Globus pallidus (tissue), 1 donor: ENCODE measurements around the gene KIF25.

Experiments
- DNase-seq: peaks from one replicate; pipeline ENCODE4 v3.0.0-alpha.2; 2015; ENCODE audit warnings: low spot score

Gene KIF25

GRCh38 chr6:168037242-168037641 lies 39.8 kb downstream of the KIF25 start:
- DNase-seq = peak; percentile 48

- DNase-seq = no peak
Measured at GRCh38 chr6:168037856-168038255, 40.4 kb downstream of the KIF25 start.

DNA sequence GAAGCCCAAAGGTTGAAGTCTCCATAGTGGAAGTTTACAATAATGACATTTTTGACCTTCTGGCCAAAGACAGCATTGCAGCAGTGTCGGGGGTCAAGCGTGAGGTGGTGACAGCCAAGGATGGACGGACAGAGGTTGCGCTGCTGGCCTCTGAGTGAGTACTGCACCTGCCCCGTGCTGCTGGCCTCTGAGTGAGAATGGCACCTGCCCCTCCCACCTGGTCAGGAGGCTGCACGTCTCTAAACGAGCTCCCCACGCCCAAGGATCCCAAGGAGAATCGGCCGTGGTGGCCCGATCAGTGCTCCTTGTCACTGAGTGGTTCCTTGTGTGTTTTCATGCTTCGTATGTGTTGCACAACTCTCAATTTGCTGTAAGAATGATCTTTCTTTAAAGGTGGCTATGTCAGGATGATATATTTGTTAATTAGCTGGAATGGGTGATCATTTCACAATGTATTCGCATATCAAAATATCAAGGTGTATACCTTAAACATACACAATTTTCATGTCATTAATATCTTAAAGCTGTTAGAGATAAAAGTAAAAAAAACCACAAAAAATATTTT lies 41.2 kb downstream of the KIF25 start:
- DNase-seq = no peak

DNA sequence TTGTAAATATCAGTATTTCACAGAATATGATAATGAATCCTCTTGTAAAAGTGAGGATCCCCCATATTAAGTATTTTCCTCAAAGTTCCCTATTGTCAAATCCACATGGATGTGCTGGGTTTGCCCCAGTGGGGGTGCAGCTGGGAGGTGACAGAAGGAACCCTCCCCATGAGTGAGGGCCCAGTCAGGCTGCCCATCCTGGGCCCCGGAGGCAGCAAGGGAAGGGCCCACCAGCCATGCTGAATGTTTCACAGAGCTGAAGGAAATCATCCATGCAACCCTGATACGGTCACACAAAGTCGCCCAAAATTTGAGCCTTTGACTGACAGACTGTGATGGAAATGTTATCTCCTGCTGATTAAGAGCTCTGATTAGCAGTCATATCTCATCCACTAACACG lies 41.8 kb downstream of the KIF25 start:
- DNase-seq = no peak

DNA sequence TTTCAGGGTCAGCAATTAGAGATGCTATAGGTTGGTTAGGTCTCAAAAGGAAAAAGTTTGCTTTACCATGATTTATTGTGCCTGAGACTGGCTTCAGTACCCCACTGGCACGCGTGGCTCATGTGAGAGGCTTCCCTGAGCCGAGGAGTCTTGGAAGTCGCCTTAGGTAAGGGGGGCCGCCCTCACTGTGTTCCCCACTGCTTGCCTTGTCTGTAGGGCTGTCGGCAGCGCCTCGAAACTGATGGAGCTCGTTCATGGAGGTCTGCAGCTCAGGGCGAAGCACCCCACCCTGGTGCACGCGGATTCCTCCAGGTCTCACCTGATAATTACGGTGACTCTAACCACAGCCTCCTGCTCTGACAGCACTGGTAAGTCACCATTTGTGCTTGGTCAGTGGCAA lies 42.4 kb downstream of the KIF25 start:
- no peak for DNase-seq

DNA sequence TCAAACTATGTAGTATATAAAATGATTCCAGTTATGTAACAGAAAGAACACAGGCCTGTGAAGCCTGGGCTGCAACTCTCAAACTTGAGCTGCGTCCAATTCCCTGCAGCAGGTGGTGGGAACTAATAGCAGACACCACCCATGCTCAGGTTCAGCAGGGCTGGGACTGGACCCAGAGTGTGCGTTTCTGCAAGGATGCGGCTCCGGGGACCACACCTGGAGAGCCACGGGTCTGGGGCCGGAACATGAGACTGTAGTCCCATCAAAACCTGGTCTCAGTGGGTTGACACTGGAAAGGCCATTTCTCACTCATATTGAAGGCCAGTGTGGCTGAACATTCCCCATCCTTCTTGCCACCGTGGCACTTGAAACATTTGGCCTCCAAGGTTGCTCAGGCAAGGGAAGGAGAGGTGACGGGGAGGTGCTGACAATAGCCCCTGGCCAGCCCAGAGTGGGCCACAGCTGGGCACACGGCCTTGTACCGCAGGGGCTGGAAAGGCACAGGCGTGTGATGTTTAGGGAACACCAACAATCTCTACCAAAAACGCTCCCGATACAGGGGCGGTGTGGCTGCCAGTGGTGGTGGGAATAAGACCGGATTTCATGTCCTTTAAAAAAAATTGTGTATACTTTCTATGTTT lies 43.5 kb downstream of the KIF25 start:
- DNase-seq = no peak

- no peak for DNase-seq
Measured at GRCh38 chr6:168041928-168042327, 44.5 kb downstream of the KIF25 start.

GRCh38 chr6:168042426-168043192 lies 45.1 kb downstream of the KIF25 start:
- DNase-seq = no peak

GRCh38 chr6:168043193-168043847 lies 45.8 kb downstream of the KIF25 start:
- no peak for DNase-seq

GRCh38 chr6:168043848-168044415 lies 46.5 kb downstream of the KIF25 start:
- DNase-seq = no peak

DNA sequence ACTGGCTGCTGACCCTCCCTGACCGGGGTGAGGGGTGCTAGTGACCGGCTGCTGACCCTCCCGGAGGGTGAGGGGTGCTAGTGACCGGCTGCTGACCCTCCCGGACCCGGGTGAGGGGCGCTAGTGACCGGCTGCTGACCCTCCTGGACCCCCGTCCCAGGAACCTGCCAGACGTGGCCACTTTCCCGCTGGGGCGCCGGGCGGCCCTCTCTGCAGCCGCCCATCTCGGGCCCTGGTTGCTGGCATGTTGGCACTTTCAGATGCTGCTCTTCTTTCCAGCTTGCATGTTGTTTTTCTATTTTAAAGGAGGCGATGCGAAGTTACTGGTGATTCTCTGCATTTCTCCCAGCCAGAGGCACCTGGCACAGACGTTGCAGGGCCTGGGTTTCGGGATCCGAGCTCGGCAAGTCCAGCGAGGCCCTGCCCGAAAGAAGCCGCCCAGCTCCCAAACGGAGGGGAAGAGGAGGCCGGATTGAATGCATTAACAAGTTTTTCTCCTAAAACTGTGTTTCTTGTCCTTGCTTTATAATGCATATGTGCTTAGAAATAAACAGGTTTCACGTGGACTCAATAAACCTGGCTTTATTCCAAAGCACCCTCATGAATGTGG lies 47.2 kb downstream of the KIF25 start:
- DNase-seq = no peak

DNA sequence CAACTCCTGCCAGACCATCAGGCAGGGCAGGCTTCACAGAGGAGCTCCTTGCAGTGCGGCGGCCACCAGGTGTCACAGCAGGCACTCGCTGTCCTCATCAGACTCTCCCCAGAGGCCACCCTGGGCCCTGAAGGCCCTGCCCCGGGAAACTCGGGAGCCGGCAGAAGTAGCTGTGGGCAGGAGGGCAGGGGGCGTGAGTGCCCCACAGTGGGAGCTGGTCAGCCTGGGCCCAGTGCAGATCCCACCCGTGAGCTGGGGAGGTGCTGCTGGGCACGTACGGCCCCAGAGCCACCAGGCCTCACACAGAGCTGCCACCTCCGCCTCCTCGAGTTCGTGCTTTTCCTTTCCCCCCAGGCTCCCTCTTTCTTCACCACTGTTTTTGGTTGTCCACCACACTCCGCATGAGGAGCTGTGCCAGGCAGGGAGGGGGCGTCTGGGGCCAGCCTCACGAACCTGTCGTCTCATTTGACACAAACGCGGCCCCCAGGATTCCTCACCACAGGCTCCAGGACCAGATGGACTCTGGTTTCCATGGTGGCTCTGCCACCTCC lies 47.7 kb downstream of the KIF25 start:
- DNase-seq = no peak

DNA sequence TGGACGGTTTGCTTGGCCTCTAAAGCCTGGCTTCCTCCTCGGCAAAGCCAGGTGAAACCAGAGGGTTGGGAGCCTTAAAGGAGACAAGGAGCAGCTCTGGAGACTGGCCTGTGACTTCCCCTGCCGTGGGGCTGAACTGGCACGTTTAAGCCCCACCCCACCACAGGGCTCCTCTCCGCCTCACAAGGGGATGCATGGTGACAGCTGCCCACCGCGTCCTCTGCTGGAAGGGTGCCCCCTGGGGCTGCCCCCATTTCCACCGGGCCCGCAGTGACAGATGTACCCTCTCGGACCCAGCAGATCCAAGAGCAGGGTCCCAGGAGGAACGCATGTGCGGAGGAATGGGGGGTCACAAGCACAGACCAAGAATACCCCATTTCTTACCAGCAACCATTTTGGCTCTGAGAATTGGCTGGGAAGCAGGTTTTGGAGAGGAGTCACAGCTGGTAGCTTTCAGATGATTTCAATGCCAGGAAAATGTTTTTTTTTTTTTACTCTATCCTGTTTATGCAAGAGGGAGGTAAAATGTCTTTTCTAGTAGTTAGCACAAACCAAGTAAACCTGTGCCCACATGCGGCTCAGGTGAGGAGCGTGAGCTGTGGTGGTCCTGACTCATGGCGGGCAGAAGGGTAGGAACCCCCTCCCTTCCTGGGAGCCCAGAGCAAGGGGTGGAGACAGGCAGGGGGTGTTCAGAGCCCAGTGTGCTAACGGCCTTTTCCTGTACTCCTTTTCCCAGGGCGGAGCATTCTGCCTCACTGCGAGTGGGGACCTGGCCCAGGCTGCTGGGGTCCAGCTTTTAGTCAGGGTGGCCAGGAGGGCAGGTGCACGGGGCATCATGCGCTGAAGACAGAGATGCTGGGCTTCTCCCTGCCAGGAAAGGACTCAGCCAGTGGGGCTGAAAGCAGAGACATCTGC lies 48.5 kb downstream of the KIF25 start:
- no peak for DNase-seq

DNA sequence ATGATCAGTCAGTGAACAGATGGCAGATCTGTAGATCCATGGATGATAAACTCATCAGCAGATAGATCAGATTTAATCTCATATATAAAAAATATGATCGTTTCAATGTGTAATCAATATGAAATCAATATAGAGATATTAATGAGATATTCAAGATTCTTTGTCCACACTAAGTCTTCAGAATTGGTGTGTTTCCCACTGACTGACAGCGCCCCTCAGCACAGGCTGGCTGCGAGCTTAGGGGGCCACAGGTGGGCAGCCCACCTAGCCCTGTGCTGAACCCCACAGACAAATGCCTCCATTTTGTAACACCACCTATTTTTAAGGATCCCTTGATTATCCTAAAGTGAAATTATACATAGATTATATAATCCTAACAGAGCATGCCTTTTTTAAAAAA lies 49.2 kb downstream of the KIF25 start:
- no peak for DNase-seq

- DNase-seq = peak; percentile 93
Measured at GRCh38 chr6:168047841-168048723, 50.6 kb downstream of the KIF25 start.

DNA sequence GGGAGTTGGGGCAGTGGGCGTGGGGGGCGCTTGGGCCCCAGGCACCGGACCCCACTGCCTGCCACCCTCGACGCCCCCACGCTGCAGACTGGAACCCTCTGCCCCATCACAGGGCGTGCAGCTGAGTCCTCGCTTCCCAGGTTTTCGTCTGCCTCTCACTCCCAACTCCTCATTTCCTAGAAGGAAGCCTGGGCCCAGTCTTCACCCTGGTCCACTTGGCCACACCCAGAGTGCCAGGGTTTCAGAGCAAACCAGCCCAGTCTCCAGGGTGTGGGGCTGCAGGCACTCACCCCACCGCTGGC lies 51.2 kb downstream of the KIF25 start:
- DNase-seq = no peak

DNA sequence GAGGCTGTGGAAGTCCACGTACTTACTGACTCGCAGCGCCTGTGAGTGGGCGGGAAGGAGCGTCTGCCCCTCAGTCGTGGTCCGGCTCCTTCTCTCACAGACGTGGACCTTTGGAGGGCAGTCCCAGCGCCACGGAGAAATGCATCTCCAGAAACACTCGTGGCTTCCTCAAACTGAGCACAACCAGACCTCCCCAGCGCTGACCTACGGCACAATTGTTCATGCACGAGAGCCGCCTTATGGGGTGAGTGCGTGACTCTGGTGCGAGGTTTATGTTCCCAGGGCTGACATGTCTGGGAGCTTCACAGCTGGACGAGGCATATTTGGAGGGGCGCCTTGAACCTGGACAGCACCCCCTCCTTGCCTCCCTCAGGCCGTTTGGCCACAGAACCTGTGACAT lies 51.8 kb downstream of the KIF25 start:
- DNase-seq = no peak

DNA sequence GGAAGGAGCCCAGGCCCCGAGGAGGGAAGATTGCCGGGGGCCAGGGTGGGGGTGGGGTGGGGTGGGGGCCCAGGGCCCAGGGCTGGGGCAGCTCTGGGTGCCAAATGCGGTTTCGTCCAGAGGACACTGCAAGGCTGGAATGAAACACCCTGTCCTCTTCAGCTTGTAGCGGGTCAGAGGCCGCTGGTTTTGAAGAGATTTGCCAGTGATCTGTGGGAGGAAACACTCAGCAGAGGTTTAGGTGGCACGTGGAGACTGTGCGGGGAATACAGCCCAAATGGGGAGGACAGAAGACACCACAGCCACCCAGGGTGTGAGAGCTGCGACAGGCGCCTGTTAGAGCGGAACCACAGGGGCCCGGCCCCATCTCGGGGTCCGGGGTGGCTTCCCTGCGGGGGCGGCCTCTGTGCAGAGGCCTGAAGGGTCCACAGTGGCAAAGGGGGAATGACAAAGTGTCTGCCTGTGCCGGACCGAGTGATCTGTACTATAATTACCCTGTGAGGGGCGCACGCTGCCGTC lies 52.3 kb downstream of the KIF25 start:
- no peak for DNase-seq

GRCh38 chr6:168050225-168050880 lies 52.9 kb downstream of the KIF25 start:
- no peak for DNase-seq
